LNCaP clone FGC (cell line): Measurements from ENCODE around the gene USP17L17.
"Not testable (repeated sequence)": the region's sequence is repeated elsewhere in the genome, so short reads cannot be mapped to it uniquely, and the experiment has no call there.

Source experiments
- DNase-seq: peaks from one replicate; pipeline ENCODE4 v3.0.0-alpha.2; 2011; ENCODE audit warnings: low read depth
- H3K4me3 ChIP-seq: 2 replicates; pipeline ENCODE4 v1.5.1; 2011; ENCODE audit warnings: mild to moderate bottlenecking, low read depth, low read length, control low read depth

The USP17L17 gene, protein sequence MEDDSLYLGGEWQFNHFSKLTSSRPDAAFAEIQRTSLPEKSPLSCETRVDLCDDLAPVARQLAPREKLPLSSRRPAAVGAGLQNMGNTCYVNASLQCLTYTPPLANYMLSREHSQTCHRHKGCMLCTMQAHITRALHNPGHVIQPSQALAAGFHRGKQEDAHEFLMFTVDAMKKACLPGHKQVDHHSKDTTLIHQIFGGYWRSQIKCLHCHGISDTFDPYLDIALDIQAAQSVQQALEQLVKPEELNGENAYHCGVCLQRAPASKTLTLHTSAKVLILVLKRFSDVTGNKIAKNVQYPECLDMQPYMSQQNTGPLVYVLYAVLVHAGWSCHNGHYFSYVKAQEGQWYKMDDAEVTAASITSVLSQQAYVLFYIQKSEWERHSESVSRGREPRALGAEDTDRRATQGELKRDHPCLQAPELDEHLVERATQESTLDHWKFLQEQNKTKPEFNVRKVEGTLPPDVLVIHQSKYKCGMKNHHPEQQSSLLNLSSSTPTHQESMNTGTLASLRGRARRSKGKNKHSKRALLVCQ

DNA sequence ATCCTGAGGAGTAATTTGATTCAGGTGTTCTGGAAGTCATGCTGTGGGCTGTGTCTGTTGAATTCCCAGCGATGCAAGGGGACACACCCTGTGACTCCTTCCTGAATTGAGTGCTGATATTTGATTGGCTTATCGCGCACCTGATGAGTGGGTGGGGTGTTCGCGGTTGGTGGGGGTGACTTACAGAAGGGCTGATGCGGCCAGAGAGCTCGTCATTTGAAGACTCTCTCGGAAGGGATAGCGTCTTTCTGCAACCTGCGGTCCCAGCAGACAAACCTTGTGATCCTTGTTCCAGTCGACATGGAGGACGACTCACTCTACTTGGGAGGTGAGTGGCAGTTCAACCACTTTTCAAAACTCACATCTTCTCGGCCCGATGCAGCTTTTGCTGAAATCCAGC lies at the start of gene USP17L17:
Gene USP17L17 (plus strand): TSS at position 301 of the 400 bp plus-strand sequence. CDS start 0 bp downstream, at position 301.
- H3K4me3 ChIP-seq, DNase-seq: not testable (repeated sequence)

DNA sequence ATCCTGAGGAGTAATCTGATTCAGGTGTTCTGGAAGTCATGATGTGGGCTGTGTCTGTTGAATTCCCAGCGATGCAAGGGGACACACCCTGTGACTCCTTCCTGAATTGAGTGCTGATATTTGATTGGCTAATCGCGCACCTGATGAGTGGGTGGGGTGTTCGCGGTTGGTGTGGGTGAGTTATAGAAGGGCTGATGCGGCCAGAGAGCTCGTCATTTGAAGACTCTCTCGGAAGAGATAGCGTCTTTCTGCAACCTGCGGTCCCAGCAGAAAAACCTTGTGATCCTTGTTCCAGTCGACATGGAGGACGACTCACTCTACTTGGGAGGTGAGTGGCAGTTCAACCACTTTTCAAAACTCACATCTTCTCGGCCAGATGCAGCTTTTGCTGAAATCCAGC lies 33.3 kb upstream of the USP17L17 start, which contains the start of gene USP17L10:
Gene USP17L10 (plus strand): TSS at position 301 of the 400 bp plus-strand sequence. CDS start 0 bp downstream, at position 301.
- H3K4me3 ChIP-seq, DNase-seq: not testable (repeated sequence)

DNA sequence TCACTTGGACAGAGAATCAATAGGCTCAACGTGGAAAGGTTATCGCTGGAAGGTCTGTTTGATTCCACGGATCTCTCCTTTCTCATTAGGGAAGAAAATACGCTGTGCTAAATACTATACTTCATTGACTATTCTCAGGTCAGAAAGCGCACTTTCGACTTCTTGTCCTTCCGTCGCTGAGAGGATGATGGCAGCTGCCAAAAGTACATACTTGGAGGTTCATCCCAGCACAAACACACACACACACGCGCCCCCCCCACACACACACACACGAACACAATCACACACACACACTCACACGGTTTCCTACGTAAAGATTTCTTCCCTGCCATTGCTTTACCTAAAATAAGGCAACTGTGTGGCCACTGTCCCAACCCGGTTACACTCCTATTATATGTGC lies 29.0 kb upstream of the USP17L17 start:
- not testable (repeated sequence) for DNase-seq, H3K4me3 ChIP-seq

DNA sequence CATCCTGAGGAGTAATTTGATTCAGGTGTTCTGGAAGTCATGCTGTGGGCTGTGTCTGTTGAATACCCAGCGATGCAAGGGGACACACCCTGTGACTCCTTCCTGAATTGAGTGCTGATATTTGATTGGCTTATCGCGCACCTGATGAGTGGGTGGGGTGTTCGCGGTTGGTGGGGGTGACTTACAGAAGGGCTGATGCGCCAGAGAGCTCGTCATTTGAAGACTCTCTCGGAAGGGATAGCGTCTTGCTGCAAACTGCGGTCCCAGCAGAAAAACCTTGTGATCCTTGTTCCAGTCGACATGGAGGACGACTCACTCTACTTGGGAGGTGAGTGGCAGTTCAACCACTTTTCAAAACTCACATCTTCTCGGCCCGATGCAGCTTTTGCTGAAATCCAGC lies 28.6 kb upstream of the USP17L17 start, which contains the start of gene USP17L11:
Gene USP17L11 (plus strand): TSS at position 301 of the 400 bp plus-strand sequence. CDS start 0 bp downstream, at position 301.
- not testable (repeated sequence) for DNase-seq, H3K4me3 ChIP-seq

DNA sequence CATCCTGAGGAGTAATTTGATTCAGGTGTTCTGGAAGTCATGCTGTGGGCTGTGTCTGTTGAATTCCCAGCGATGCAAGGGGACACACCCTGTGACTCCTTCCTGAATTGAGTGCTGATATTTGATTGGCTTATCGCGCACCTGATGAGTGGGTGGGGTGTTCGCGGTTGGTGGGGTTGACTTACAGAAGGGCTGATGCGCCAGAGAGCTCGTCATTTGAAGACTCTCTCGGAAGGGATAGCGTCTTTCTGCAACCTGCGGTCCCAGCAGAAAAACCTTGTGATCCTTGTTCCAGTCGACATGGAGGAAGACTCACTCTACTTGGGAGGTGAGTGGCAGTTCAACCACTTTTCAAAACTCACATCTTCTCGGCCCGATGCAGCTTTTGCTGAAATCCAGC lies 23.8 kb upstream of the USP17L17 start, which contains the start of gene USP17L12:
Gene USP17L12 (plus strand): TSS at position 301 of the 400 bp plus-strand sequence. CDS start 0 bp downstream, at position 301.
- DNase-seq, H3K4me3 ChIP-seq: not testable (repeated sequence)

DNA sequence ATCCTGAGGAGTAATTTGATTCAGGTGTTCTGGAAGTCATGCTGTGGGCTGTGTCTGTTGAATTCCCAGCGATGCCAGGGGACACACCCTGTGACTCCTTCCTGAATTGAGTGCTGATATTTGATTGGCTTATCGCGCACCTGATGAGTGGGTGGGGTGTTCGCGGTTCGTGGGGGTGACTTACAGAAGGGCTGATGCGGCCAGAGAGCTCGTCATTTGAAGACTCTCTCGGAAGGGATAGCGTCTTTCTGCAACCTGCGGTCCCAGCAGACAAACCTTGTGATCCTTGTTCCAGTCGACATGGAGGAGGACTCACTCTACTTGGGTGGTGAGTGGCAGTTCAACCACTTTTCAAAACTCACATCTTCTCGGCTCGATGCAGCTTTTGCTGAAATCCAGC lies 19.1 kb upstream of the USP17L17 start, which contains the start of gene USP17L13:
Gene USP17L13 (plus strand): TSS at position 301 of the 400 bp plus-strand sequence. CDS start 0 bp downstream, at position 301.
- not testable (repeated sequence) for DNase-seq, H3K4me3 ChIP-seq

DNA sequence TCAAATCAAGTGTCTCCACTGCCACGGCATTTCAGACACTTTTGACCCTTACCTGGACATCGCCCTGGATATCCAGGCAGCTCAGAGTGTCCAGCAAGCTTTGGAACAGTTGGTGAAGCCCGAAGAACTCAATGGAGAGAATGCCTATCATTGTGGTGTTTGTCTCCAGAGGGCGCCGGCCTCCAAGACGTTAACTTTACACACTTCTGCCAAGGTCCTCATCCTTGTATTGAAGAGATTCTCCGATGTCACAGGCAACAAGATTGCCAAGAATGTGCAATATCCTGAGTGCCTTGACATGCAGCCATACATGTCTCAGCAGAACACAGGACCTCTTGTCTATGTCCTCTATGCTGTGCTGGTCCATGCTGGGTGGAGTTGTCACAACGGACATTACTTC lies 13.4 kb upstream of the USP17L17 start:
- not testable (repeated sequence) for DNase-seq, H3K4me3 ChIP-seq

DNA sequence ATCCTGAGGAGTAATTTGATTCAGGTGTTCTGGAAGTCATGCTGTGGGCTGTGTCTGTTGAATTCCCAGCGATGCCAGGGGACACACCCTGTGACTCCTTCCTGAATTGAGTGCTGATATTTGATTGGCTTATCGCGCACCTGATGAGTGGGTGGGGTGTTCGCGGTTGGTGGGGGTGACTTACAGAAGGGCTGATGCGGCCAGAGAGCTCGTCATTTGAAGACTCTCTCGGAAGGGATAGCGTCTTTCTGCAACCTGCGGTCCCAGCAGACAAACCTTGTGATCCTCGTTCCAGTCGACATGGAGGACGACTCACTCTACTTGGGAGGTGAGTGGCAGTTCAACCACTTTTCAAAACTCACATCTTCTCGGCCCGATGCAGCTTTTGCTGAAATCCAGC lies 9.6 kb upstream of the USP17L17 start, which contains the start of gene USP17L15:
Gene USP17L15 (plus strand): TSS at position 301 of the 400 bp plus-strand sequence. CDS start 0 bp downstream, at position 301.
- H3K4me3 ChIP-seq, DNase-seq: not testable (repeated sequence)

DNA sequence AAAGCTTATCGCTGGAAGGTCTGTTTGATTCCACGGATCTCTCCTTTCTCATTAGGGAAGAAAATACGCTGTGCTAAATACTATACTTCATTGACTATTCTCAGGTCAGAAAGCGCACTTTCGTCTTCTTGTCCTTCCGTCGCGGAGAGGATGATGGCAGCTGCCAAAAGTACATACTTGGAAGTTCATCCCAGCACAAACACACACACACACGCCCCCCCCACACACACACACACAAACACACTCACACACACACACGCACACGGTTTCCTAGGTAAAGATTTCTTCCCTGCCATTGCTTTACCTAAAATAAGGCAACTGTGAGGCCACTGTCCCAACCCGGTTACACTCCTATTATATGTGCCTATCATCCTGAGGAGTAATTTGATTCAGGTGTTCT lies 5.2 kb upstream of the USP17L17 start:
- DNase-seq = not testable (repeated sequence)

DNA sequence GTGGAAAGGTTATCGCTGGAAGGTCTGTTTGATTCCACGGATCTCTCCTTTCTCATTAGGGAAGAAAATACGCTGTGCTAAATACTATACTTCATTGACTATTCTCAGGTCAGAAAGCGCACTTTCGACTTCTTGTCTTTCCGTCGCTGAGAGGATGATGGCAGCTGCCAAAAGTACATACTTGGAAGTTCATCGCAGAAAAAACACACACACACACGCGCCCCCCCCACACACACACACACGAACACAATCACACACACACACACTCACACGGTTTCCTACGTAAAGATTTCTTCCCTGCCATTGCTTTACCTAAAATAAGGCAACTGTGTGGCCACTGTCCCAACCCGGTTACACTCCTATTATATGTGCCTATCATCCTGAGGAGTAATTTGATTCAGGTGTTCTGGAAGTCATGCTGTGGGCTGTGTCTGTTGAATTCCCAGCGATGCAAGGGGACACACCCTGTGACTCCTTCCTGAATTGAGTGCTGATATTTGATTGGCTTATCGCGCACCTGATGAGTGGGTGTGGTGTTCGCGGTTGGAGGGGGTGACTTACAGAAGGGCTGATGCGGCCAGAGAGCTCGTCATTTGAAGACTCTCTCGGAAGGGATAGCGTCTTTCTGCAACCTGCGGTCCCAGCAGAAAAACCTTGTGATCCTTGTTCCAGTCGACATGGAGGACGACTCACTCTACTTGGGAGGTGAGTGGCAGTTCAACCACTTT lies 4.4 kb downstream of the USP17L17 start, which contains the start of gene USP17L18:
Gene USP17L18 (plus strand): TSS at position 678 of the 728 bp plus-strand sequence. CDS start 0 bp downstream, at position 678.
- not testable (repeated sequence) for DNase-seq, H3K4me3 ChIP-seq

More for the DNA sequence above, 5.2 kb upstream of the USP17L17 start:
- H3K4me3 ChIP-seq = not testable (repeated sequence)

DNA sequence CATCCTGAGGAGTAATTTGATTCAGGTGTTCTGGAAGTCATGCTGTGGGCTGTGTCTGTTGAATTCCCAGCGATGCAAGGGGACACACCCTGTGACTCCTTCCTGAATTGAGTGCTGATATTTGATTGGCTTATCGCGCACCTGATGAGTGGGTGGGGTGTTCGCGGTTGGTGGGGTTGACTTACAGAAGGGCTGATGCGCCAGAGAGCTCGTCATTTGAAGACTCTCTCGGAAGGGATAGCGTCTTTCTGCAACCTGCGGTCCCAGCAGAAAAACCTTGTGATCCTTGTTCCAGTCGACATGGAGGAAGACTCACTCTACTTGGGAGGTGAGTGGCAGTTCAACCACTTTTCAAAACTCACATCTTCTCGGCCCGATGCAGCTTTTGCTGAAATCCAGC lies 9.4 kb downstream of the USP17L17 start, which contains the start of gene USP17L19:
Gene USP17L19 (plus strand): TSS at position 301 of the 400 bp plus-strand sequence. CDS start 0 bp downstream, at position 301.
- not testable (repeated sequence) for H3K4me3 ChIP-seq, DNase-seq

DNA sequence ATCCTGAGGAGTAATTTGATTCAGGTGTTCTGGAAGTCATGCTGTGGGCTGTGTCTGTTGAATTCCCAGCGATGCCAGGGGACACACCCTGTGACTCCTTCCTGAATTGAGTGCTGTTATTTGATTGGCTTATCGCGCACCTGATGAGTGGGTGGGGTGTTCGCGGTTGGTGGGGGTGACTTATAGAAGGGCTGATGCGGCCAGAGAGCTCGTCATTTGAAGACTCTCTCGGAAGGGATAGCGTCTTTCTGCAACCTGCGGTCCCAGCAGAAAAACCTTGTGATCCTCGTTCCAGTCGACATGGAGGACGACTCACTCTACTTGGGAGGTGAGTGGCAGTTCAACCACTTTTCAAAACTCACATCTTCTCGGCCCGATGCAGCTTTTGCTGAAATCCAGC lies 14.1 kb downstream of the USP17L17 start, which contains the start of gene USP17L20:
Gene USP17L20 (plus strand): TSS at position 301 of the 400 bp plus-strand sequence. CDS start 0 bp downstream, at position 301.
- DNase-seq, H3K4me3 ChIP-seq: not testable (repeated sequence)

DNA sequence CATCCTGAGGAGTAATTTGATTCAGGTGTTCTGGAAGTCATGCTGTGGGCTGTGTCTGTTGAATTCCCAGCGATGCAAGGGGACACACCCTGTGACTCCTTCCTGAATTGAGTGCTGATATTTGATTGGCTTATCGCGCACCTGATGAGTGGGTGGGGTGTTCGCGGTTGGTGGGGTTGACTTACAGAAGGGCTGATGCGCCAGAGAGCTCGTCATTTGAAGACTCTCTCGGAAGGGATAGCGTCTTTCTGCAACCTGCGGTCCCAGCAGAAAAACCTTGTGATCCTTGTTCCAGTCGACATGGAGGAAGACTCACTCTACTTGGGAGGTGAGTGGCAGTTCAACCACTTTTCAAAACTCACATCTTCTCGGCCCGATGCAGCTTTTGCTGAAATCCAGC lies 18.9 kb downstream of the USP17L17 start, which contains the start of gene USP17L21:
Gene USP17L21 (plus strand): TSS at position 301 of the 400 bp plus-strand sequence. CDS start 0 bp downstream, at position 301.
- H3K4me3 ChIP-seq, DNase-seq: not testable (repeated sequence)

DNA sequence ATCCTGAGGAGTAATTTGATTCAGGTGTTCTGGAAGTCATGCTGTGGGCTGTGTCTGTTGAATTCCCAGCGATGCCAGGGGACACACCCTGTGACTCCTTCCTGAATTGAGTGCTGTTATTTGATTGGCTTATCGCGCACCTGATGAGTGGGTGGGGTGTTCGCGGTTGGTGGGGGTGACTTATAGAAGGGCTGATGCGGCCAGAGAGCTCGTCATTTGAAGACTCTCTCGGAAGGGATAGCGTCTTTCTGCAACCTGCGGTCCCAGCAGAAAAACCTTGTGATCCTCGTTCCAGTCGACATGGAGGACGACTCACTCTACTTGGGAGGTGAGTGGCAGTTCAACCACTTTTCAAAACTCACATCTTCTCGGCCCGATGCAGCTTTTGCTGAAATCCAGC lies 23.6 kb downstream of the USP17L17 start, which contains the start of gene USP17L22:
Gene USP17L22 (plus strand): TSS at position 301 of the 400 bp plus-strand sequence. CDS start 0 bp downstream, at position 301.
- H3K4me3 ChIP-seq, DNase-seq: not testable (repeated sequence)

DNA sequence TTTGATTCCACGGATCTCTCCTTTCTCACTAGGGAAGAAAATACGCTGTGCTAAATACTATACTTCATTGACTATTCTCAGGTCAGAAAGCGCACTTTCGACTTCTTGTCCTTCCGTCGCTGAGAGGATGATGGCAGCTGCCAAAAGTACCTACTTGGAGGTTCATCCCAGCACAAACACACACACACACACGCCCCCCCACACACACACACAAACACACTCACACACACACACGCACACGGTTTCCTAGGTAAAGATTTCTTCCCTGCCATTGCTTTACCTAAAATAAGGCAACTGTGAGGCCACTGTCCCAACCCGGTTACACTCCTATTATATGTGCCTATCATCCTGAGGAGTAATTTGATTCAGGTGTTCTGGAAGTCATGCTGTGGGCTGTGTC lies 28.0 kb downstream of the USP17L17 start:
- not testable (repeated sequence) for H3K4me3 ChIP-seq, DNase-seq
